Prostate gland (tissue), 2 donors: Measurements from ENCODE around the gene MS4A13. TPM values are rescaled to one million over a fixed set of nuclear protein-coding genes. Genes with fewer than 3 reads are reported as not detected.

Experiments used
- DNase-seq: peaks from one replicate; pipeline ENCODE4 v3.0.0-alpha.2; 2019; ENCODE audit warnings: low spot score
- H3K27ac ChIP-seq, 2 donors: fragments of 200-600 bp; sonication (generic); 2 replicates each; pipeline ENCODE4 v1.5.1; 2017 to 2019
- H3K27me3 ChIP-seq: fragments of 200-600 bp; sonication (generic); replicated peaks from 2 replicates; pipeline ENCODE4 v1.5.1; 2019; ENCODE audit not compliant: insufficient read depth
- H3K36me3 ChIP-seq, 2 donors: fragments of 200-600 bp; sonication (generic); 1 replicate in 1 of 2; 2 replicates in 1 of 2; pipeline versions ENCODE4 v1.5.1 to v1.8.1; 2017 to 2019
- H3K4me1 ChIP-seq: fragments of 200-600 bp; sonication (generic); replicated peaks from 2 replicates; pipeline ENCODE4 v1.5.1; 2019
- H3K4me3 ChIP-seq, 2 donors: fragments of 200-600 bp; sonication (generic); 2 replicates each; pipeline ENCODE4 v1.5.1; 2017 to 2019
- H3K9me3 ChIP-seq: fragments of 200-600 bp; sonication (generic); 2 replicates; pipeline ENCODE4 v1.5.1; 2017
- POLR2A ChIP-seq: fragments of 450-650 bp; IDR thresholded peaks from one replicate; pipeline ENCODE4 v1.6.1; 2016; ENCODE audit warnings: antibody characterized with exemption, mild to moderate bottlenecking
- POLR2AphosphoS5 ChIP-seq: sonication (generic); formaldehyde crosslinking; IDR thresholded peaks from one replicate; pipeline ENCODE4 v1.6.1; 2017; ENCODE audit warnings: antibody characterized with exemption
- WGBS: methylation state at CpG from one replicate; pipeline ENCODE4 v1.1.5; 2018; 5-methylcytosine and 5-hydroxymethylcytosine counted together
- intact Hi-C: fragments of 100-400 bp; cut with DNase I; formaldehyde crosslinking; loops from one replicate; pipeline ENCODE4 v1.14.2; 2022
- total RNA-seq, 2 donors: library from RNA; depleted of rRNA; stranded (reverse); fragments of >200 nt; gene quantifications; one replicate each; pipeline ENCODE4 v1.1.0, GENCODE V29; 2016
- TF ChIP-seq, protein P1 (sequence below), 4 experiments: fragments of 200-600 bp in 2 of 4; fragments of 450-650 bp in 2 of 4; sonication (generic) in 2 of 4; IDR thresholded peaks; 1 replicate in 3 of 4; 2 replicates in 1 of 4; pipeline ENCODE4 v1.5.1; 2016 to 2019; ENCODE audit warnings: antibody characterized with exemption in 4 of 4, mild to moderate bottlenecking in 2 of 4, moderate library complexity in 2 of 4

Gene MS4A13
- total RNA-seq: not detected

GRCh38 chr11:60515144-60515855 lies at the start of gene MS4A13:
MS4A13 (plus strand) TSS chr11:60515392; CDS start chr11:60518084, 2,692 bp downstream.
- no peak within 1 kb of the TSS for H3K4me3 ChIP-seq
- no peaks in the 10 kb centered on the region for H3K27me3 ChIP-seq
- WGBS: 94% methylated on average over 29 of the region's 29 CpGs
- TF ChIP-seq, protein P1, sequence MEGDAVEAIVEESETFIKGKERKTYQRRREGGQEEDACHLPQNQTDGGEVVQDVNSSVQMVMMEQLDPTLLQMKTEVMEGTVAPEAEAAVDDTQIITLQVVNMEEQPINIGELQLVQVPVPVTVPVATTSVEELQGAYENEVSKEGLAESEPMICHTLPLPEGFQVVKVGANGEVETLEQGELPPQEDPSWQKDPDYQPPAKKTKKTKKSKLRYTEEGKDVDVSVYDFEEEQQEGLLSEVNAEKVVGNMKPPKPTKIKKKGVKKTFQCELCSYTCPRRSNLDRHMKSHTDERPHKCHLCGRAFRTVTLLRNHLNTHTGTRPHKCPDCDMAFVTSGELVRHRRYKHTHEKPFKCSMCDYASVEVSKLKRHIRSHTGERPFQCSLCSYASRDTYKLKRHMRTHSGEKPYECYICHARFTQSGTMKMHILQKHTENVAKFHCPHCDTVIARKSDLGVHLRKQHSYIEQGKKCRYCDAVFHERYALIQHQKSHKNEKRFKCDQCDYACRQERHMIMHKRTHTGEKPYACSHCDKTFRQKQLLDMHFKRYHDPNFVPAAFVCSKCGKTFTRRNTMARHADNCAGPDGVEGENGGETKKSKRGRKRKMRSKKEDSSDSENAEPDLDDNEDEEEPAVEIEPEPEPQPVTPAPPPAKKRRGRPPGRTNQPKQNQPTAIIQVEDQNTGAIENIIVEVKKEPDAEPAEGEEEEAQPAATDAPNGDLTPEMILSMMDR (IDR thresholded peaks at IDR 0.05): no peak
- TF ChIP-seq POLR2AphosphoS5 (no peak), POLR2A (no peak)
- no peak within 1 kb of the TSS for H3K27ac ChIP-seq
- no peaks in the 10 kb centered on the region for H3K9me3 ChIP-seq
- intact Hi-C loops: no loop called here
- H3K36me3 ChIP-seq: no peaks in the 10 kb centered on the region
- DNase-seq: no peak
- H3K4me1 ChIP-seq: no peaks in the 10 kb centered on the region

DNA sequence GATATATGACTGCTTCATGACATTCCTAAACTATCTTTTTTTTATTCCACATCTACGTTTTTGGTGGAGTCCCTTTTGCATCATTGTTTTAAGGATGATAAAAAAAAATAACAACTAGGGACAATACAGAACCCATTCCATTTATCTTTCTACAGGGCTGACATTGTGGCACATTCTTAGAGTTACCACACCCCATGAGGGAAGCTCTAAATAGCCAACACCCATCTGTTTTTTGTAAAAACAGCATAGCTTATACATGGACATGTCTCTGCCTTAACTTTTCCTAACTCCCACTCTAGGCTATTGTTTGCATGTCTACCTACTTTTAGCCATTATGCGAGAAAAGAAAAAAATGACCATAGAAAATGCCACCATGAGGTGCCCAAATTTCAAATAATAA lies 46.4 kb upstream of the MS4A13 start:
- DNase-seq: no peak
- no peaks in the 10 kb centered on the region for H3K27me3 ChIP-seq
- intact Hi-C loops: no loop called here
- no peak for TF ChIP-seq POLR2AphosphoS5
- TF ChIP-seq POLR2A: no peak
- WGBS: 70% methylated on average over 2 of the region's 2 CpGs
- no peaks in the 10 kb centered on the region for H3K36me3 ChIP-seq
- no peaks in the 10 kb centered on the region for H3K4me1 ChIP-seq
- H3K9me3 ChIP-seq: no peaks in the 10 kb centered on the region
- H3K27ac ChIP-seq: no peak overlapping the region
- no peak overlapping the region for H3K4me3 ChIP-seq

- Histone ChIP-seq H3K36me3 (no peaks in the 10 kb centered on the region), H3K4me1 (no peaks in the 10 kb centered on the region), H3K27ac (no peak overlapping the region), H3K9me3 (no peaks in the 10 kb centered on the region), H3K27me3 (no peaks in the 10 kb centered on the region), H3K4me3 (no peak overlapping the region)
- no peak for TF ChIP-seq POLR2A
- TF ChIP-seq POLR2AphosphoS5: no peak
- TF ChIP-seq, protein P1 (IDR thresholded peaks at IDR 0.05): no peak
- 76% methylated on average over 2 of the region's 2 CpGs for WGBS
- intact Hi-C loops: no loop called here
- DNase-seq: no peak
Measured at GRCh38 chr11:60469723-60470122, 45.5 kb upstream of the MS4A13 start.

DNA sequence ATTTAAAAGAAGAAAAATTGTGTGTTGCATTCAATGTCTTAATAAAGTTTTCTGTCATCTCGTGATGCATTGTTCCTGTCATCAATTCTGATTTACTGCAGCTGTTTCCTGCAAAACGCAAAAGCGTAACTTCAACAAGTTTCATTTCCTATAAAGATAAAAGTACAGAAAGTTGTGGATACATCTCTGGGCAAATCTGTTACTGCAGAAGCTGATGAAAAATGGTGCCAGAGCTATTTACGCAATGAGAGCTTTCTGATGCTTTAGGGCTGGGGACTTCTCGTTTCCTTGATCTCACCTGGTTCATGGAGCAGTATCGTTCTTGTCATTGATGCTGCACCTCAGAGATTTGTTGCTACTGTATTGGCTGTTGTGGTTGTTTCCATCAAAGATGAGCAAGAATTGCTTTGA lies 38.2 kb upstream of the MS4A13 start:
- intact Hi-C loops: no loop called here
- Histone ChIP-seq H3K4me3 (no peak overlapping the region), H3K9me3 (no peaks in the 10 kb centered on the region), H3K36me3 (no peaks in the 10 kb centered on the region), H3K4me1 (no peaks in the 10 kb centered on the region), H3K27me3 (no peaks in the 10 kb centered on the region), H3K27ac (no peak overlapping the region)
- no peak for DNase-seq
- 64% methylated on average over 6 of the region's 6 CpGs for WGBS
- TF ChIP-seq, protein P1 (IDR thresholded peaks at IDR 0.05): no peak

- intact Hi-C loops: no loop called here
- Histone ChIP-seq H3K4me3 (no peak overlapping the region), H3K9me3 (no peaks in the 10 kb centered on the region), H3K4me1 (no peaks in the 10 kb centered on the region), H3K27ac (no peak overlapping the region), H3K27me3 (no peaks in the 10 kb centered on the region), H3K36me3 (no peaks in the 10 kb centered on the region)
- WGBS: 53% methylated on average over 2 of the region's 2 CpGs
- DNase-seq: no peak
- TF ChIP-seq, protein P1 (IDR thresholded peaks at IDR 0.05): no peak
- TF ChIP-seq POLR2A: no peak
- TF ChIP-seq POLR2AphosphoS5: no peak
Measured at GRCh38 chr11:60482361-60482760, 32.8 kb upstream of the MS4A13 start.
